HL-60/S4 (cell line): ENCODE data around the gene PLCB2.

Experiments
- in situ Hi-C: fragments of 300-500 bp; cut with MboI; formaldehyde crosslinking; loops from 2 replicates; pipeline ENCODE4 v1.14.3; 2022; ENCODE audit warnings: low sequenced_read_pairs

Gene PLCB2

DNA sequence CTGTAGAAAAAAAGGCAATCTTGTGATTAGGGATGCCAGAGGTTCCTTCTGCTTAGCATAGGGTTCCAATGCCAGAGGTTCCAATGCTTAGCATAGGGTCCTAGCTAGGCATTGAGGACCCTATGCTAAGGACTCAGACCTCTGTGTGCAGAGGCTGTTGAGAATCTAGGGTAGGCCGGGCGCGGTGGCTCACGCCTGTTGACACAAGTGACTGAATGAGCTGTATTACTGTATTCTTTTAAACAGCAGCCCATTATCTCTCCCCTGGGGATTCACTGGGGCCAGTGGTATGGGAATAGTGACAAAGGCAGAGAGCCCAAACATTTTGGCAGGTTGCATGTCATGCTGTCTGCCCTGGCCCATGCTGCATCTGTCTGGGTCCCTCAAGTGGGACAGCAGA lies 52.7 kb downstream of the PLCB2 start:
- in situ Hi-C loops = loop anchor here (25.0 kb wide), 1 partner anchor 468 kb away; the partner anchor contains the start of gene FSIP1

DNA sequence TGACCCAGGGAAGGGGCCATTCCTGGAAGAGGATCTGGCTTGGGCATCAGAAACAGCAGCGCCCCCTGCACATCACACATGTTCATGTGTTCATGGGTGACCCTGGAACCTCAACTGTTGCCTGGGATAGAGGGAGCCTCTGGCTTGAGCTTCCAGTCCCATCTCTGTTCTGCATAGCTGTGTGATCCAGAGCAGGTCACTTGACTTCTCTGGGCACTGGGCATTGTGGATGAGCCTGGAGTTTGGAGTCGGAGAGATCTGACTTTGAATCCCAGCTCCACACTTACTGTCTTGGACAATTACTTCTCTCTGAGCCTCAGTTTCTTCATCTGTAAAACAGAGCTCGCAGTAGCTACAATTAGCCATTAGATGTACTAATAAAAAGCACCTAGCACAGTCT lies 53.3 kb downstream of the PLCB2 start:
- in situ Hi-C loops = loop anchor here (25.0 kb wide), 1 partner anchor 467 kb away; the partner anchor contains the start of gene FSIP1

- in situ Hi-C loops = loop anchor here (25.0 kb wide), 1 partner anchor 466 kb away; the partner anchor contains the start of gene FSIP1
Observed at GRCh38 chr15:40253167-40253790, 54.5 kb downstream of the PLCB2 start.

- in situ Hi-C loops = loop anchor here (25.0 kb wide), 1 partner anchor 465 kb away; the partner anchor contains the start of gene FSIP1
Observed at GRCh38 chr15:40252438-40253166, 55.1 kb downstream of the PLCB2 start.

- in situ Hi-C loops = loop anchor here (25.0 kb wide), 1 partner anchor 465 kb away; the partner anchor contains the start of gene FSIP1
Observed at GRCh38 chr15:40252141-40252437, 55.6 kb downstream of the PLCB2 start.

DNA sequence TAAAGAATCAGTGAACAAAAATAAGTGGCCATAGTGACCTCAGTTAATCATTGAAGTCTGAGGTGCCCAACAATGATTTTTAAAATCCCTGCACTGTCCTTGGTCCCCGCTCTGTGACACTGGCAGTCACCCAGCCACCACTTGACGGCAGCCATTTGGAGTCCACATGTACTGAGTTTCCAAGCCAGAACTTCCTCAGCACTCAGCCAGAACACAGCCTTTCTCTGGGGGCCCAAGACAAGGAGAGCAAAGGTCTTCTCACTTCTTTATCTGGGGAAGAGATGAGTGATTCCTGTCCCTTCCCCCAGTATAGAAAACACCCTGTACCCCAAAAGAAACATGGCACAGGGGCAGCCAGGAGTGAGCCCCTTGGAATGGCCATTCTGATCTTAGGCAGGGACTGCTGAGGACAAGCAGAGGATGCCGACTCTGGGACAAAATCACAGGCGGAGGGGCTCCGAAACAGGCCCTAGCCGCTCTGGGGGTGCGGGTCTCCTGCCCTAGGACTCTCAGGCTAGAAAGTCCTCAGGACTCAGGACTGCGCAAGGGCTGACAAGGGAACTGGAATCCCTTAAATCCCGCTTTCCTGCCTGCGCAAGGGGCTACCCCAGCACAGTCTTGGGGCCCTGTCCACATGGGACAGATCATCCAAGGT lies 56.1 kb downstream of the PLCB2 start:
- in situ Hi-C loops = loop anchor here (25.0 kb wide), 1 partner anchor 464 kb away; the partner anchor contains the start of gene FSIP1

- in situ Hi-C loops = loop anchor here (25.0 kb wide), 1 partner anchor 464 kb away; the partner anchor contains the start of gene FSIP1
Observed at GRCh38 chr15:40250771-40251483, 56.8 kb downstream of the PLCB2 start.

- in situ Hi-C loops = loop anchor here (25.0 kb wide), 1 partner anchor 463 kb away; the partner anchor contains the start of gene FSIP1
Observed at GRCh38 chr15:40250304-40250656, 57.5 kb downstream of the PLCB2 start.

- in situ Hi-C loops = loop anchor here (25.0 kb wide), 1 partner anchor 462 kb away; the partner anchor contains the start of gene FSIP1
Observed at GRCh38 chr15:40249477-40250303, 58.0 kb downstream of the PLCB2 start.

DNA sequence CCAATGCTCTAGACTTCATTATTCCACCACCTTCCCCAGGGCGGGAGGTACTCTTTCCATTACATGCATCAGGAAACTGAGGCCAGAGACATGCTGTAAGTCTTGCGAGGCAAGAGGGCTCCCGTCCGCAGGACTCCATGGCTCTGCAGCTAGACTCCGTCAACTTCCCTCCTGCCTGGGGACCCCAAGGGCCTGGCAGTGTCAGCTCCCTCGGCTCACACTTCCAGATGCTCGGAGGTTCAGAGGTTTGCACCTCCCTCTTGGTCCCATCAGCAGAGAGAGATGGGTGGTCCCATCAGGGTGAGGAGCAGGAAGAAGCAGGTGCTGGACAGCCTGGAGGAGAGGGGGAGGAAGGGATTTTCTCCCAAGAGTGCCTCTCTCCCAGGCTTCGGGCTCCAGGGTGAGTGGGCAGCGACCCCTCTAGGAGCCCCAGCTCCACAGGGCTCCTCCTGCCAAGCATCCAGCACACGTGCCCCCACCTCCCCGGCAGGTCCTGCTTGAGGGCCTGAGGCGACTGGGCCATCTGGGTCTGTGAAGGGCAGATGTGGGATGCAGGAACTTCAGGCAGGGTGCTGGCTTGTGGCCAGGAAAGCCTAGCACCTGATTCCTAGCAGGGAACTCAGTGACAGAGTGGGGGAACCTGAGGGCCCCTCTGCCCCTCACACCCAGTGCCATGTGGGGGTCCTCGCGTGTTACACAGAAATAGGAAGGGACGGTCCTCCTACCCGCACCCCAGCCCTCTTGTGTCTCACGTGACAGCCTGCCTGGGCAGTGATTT lies 59.5 kb downstream of the PLCB2 start:
- in situ Hi-C loops = no loop called here

GRCh38 chr15:40247406-40247971 lies 60.2 kb downstream of the PLCB2 start:
- in situ Hi-C loops = no loop called here

DNA sequence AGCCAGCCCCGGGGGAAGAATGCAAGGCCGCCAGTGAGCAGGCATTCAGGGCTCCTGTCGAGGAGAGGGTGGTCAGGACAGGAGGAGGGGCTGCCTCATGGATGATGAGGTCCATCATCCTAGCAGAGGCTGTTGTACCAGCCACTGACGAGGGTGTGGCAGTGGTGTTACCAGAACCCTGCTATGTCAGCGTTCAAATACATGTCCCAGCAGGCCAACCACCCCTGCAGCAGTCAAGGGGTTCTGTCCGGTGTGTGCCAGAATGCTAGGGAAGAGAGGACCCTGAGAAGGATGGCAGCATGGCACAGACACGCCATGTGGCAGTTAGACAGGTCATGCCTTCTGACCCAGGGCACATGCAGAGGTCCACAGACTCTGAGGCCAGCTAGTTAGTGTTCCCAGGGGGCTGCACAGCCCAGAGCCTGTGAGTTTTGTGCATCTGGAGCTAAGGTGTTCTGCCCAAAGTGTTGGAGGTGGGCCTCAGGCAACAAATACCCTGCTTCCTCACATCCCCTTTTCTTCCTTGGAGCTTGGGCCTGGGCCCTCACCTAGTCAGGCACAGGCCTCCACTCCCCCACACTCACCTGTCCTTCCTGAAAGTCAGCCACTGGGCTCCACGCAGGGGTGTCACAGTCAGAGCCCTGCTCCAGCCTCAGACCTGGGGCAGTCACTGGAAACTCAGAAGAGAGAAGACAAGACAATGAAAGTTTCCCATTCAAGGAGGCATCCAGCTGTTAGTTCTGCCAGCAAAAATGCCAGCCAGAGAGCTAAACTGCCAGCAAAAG lies 61.0 kb downstream of the PLCB2 start:
- in situ Hi-C loops = no loop called here

GRCh38 chr15:40245666-40246450 lies 61.9 kb downstream of the PLCB2 start:
- in situ Hi-C loops = no loop called here

DNA sequence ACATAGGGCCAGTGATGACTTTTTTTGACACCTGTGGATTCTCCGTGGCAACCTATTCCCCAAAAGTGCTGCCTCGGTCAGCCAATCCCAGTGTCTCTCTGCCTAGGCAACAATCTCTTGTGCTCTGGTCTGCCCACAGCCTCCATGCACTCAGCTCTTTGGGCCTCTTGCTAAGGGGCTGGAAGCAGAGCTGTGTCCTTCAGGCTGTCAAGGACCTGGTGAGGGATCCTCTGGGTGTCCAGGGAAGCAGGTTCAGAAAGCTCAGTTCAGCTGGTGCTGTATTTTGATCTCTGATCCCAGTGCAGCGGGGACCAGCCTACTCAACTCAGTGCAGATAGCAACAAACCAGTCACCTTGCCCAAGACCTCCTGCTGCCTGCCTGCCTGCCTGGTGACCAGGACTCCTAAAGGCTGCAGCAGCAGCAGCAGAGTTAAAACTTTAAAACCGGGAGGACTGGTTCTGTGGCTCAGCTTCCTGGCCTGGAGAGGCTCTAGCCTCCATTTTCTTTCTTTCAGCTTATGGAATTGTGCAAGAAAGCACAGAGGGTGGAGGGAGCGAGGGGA lies 62.7 kb downstream of the PLCB2 start:
- in situ Hi-C loops = no loop called here

- in situ Hi-C loops = no loop called here
Observed at GRCh38 chr15:40243126-40243810, 64.5 kb downstream of the PLCB2 start.

- in situ Hi-C loops = no loop called here
Observed at GRCh38 chr15:40242601-40243000, 65.1 kb downstream of the PLCB2 start.

GRCh38 chr15:40242213-40242599 lies 65.5 kb downstream of the PLCB2 start:
- in situ Hi-C loops = no loop called here
